Activated CD8-positive, alpha-beta memory T cell treated with anti-CD3 and anti-CD28 coated beads for 4 hours (primary cell): ENCODE data around the gene SIMC1.
A peak's percentile ranks its signal among the peaks of the same experiment; 100 is the strongest.

ENCODE experiments used
- DNase-seq, 2 donors: peaks; one replicate each; pipeline ENCODE4 v3.0.0-alpha.2; 2020; ENCODE audit warnings: low read depth in 2 of 2

The SIMC1 gene

GRCh38 chr5:176361437-176362232 lies 123.4 kb downstream of the SIMC1 start, which contains the start of gene KIAA1191:
KIAA1191 (minus strand) TSS chr5:176361764; CDS start chr5:176359508, 2,256 bp downstream.
- peak; percentile 88 to 89 for DNase-seq

GRCh38 chr5:176362233-176362490 lies 123.9 kb downstream of the SIMC1 start:
- DNase-seq, result no peak

GRCh38 chr5:176364765-176365350 lies 126.6 kb downstream of the SIMC1 start:
- DNase-seq, result no peak

- DNase-seq, result peak in 1 of 2 donors; percentile 36
Measured at GRCh38 chr5:176365351-176366231, 127.4 kb downstream of the SIMC1 start, which contains the start of gene ARL10. ARL10 (plus strand) TSS chr5:176365487; CDS start chr5:176365564, 77 bp downstream.

GRCh38 chr5:176366232-176366894 lies 128.1 kb downstream of the SIMC1 start:
- no peak for DNase-seq

GRCh38 chr5:176368726-176369125 lies 130.5 kb downstream of the SIMC1 start:
- no peak for DNase-seq

- DNase-seq, result no peak
Measured at GRCh38 chr5:176369934-176370711, 131.9 kb downstream of the SIMC1 start.

- no peak for DNase-seq
Measured at GRCh38 chr5:176371621-176372539, 133.7 kb downstream of the SIMC1 start.

GRCh38 chr5:176373100-176373818 lies 135.0 kb downstream of the SIMC1 start:
- DNase-seq, result no peak

- no peak for DNase-seq
Measured at GRCh38 chr5:176379881-176380280, 141.7 kb downstream of the SIMC1 start.

- DNase-seq, result no peak
Measured at GRCh38 chr5:176381423-176381822, 143.2 kb downstream of the SIMC1 start.

GRCh38 chr5:176381979-176382378 lies 143.8 kb downstream of the SIMC1 start:
- DNase-seq, result no peak

- no peak for DNase-seq
Measured at GRCh38 chr5:176382721-176383120, 144.5 kb downstream of the SIMC1 start.

GRCh38 chr5:176383248-176383905 lies 145.2 kb downstream of the SIMC1 start:
- DNase-seq, result no peak

GRCh38 chr5:176383961-176384360 lies 145.7 kb downstream of the SIMC1 start:
- no peak for DNase-seq

GRCh38 chr5:176384366-176384930 lies 146.2 kb downstream of the SIMC1 start:
- no peak for DNase-seq

GRCh38 chr5:176384991-176385390 lies 146.8 kb downstream of the SIMC1 start:
- no peak for DNase-seq

GRCh38 chr5:176386491-176386890 lies 148.3 kb downstream of the SIMC1 start:
- DNase-seq, result no peak
